Measurements from ENCODE around the gene REXO1.

DNA sequence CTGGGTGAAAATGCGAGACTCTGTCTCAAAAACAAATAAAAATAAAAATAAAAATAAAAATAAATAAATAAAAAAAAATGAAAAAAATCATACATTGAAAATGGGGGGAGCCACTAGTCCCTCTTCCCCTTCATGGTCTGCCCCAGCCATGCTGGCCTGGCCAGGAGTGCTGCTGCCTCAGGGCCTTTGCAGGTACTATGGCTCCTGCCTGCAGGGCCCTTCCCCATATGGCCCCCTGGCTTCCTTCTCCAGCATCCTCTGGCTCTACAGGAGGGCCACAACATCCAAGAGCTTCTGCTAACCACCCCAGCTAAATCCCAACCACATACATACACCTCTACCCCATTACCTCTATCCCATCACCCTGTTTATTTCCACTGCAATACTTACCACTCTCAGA lies 41.6 kb upstream of the REXO1 start:
- TF ChIP-seq, protein P1, sequence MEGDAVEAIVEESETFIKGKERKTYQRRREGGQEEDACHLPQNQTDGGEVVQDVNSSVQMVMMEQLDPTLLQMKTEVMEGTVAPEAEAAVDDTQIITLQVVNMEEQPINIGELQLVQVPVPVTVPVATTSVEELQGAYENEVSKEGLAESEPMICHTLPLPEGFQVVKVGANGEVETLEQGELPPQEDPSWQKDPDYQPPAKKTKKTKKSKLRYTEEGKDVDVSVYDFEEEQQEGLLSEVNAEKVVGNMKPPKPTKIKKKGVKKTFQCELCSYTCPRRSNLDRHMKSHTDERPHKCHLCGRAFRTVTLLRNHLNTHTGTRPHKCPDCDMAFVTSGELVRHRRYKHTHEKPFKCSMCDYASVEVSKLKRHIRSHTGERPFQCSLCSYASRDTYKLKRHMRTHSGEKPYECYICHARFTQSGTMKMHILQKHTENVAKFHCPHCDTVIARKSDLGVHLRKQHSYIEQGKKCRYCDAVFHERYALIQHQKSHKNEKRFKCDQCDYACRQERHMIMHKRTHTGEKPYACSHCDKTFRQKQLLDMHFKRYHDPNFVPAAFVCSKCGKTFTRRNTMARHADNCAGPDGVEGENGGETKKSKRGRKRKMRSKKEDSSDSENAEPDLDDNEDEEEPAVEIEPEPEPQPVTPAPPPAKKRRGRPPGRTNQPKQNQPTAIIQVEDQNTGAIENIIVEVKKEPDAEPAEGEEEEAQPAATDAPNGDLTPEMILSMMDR (IDR thresholded peaks at IDR 0.05), result no peak
- no peak for TF ChIP-seq POLR2A (IDR thresholded peaks at IDR 0.05)
